Measurements from ENCODE around the gene MAOB. TPM values are rescaled to one million over a fixed set of nuclear protein-coding genes. Genes with fewer than 3 reads are reported as not detected.

Gene MAOB
- total RNA-seq, 2 donors from 2014 or later = 0.46 to 0.73 TPM

DNA sequence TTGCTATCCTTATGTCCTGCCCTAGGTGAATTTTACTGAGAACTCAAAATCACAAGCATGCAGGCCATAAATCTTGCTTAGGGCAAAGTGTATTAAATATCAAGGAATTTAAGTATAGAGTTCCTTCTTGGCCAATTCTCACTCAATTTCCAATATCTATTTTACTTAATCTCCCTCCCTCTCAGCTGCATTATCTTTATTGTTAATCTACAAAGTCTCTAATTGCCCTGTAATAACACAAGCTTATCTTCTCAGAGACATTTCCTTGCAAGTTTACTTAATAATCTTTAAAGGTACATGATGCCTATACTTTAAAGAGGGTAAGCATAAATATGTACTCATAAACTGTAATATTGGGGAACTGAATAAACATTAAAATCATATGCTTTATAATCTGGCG is 26.9 kb upstream of the MAOB start:
- DNase-seq = no peak
- H3K27ac Mint-ChIP-seq = no peak overlapping the region
- no peaks in the 10 kb centered on the region for H3K36me3 Mint-ChIP-seq (ENCODE audit: low read depth)
- H3K27me3 Mint-ChIP-seq (ENCODE audit: insufficient read depth) = peaks cover 3% of the 10 kb centered on the region
- H3K9me3 Mint-ChIP-seq = peaks cover 47% of the 10 kb centered on the region
- TF ChIP-seq, protein P1, sequence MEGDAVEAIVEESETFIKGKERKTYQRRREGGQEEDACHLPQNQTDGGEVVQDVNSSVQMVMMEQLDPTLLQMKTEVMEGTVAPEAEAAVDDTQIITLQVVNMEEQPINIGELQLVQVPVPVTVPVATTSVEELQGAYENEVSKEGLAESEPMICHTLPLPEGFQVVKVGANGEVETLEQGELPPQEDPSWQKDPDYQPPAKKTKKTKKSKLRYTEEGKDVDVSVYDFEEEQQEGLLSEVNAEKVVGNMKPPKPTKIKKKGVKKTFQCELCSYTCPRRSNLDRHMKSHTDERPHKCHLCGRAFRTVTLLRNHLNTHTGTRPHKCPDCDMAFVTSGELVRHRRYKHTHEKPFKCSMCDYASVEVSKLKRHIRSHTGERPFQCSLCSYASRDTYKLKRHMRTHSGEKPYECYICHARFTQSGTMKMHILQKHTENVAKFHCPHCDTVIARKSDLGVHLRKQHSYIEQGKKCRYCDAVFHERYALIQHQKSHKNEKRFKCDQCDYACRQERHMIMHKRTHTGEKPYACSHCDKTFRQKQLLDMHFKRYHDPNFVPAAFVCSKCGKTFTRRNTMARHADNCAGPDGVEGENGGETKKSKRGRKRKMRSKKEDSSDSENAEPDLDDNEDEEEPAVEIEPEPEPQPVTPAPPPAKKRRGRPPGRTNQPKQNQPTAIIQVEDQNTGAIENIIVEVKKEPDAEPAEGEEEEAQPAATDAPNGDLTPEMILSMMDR (conservative IDR thresholded peaks at IDR 0.05) = no peak
- Histone ChIP-seq H3K27me3 (ENCODE audit: control insufficient read depth, insufficient read depth, low read length, poor library complexity, severe bottlenecking) (no peaks in the 10 kb centered on the region), H3K27ac (ENCODE audit: low read depth, low read length) (no peak overlapping the region), H3K36me3 (ENCODE audit: control insufficient read depth, insufficient read depth, low read length) (no peaks in the 10 kb centered on the region), H3K4me3 (ENCODE audit: low read length) (no peak overlapping the region), H3K9me3 (ENCODE audit: control insufficient read depth, low read length) (no peaks in the 10 kb centered on the region), H3K9ac (ENCODE audit: extremely low read depth, low read length, poor library complexity, severe bottlenecking) (no peak overlapping the region), H3K4me1 (ENCODE audit: control insufficient read depth, insufficient read depth, low read length) (no peaks in the 10 kb centered on the region)
- WGBS, 2 experiments (ENCODE audit: insufficient coverage in 1 of 2, insufficient read length in 1 of 2) = 100% methylated on average over 1 of the region's 1 CpG; no CpG with 5 or more reads in 1 of the 2 experiments
- H3K4me1 Mint-ChIP-seq = peaks cover 4% of the 10 kb centered on the region
- H3K4me3 Mint-ChIP-seq = no peak overlapping the region

DNA sequence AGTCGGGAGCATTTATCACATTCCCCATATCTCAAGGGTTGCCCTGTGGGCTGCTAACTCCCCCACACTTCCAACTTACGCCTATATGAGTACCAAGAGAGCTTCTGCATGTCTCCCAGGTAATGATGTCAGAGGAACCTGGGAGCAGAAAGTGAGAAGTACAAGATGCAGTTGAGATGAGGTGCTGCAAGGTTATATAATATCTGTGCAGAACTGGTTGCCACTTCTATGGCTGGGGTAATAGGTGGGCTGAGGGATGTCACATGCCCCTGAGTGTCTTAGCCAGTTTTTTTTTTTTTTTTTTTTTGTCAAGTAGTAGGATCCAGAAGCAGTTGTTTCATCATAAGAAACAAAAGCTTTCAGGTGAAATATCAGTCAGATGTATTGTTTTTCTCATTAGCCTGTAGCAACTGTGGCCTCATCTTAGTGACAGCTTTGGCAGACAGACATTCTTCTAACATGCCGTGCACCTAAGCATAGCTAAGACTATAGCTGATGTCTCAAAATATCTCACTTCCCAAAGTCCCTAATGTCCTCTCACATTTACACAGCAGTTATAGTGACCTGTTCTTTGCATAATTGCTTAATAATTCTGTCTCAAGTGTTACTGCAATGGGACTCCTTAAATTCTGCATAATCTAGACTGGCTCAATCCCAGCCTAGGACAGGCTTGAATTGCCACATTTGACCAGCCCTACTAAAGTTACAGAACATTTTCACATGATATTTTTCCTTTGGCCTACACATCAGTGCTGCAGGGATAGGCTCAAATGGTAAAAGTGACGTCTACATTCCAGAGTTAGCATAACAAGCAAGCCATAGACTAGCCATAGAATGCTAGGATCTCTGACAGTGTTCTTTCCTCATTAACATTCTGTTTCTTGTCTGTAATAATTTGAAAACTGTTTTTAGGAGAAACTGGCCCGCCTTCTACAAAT is 17.9 kb upstream of the MAOB start:
- H3K4me1 Mint-ChIP-seq = peaks cover 10% of the 10 kb centered on the region
- H3K27ac Mint-ChIP-seq = no peak overlapping the region
- DNase-seq = no peak
- H3K4me1 ChIP-seq (ENCODE audit: control insufficient read depth, insufficient read depth, low read length) = peaks cover 3% of the 10 kb centered on the region
- no peak overlapping the region for H3K4me3 ChIP-seq (ENCODE audit: low read length)
- H3K27me3 ChIP-seq (ENCODE audit: control insufficient read depth, insufficient read depth, low read length, poor library complexity, severe bottlenecking) = no peaks in the 10 kb centered on the region
- no peaks in the 10 kb centered on the region for H3K36me3 Mint-ChIP-seq (ENCODE audit: low read depth)
- no peaks in the 10 kb centered on the region for H3K36me3 ChIP-seq (ENCODE audit: control insufficient read depth, insufficient read depth, low read length)
- TF ChIP-seq, protein P1 (conservative IDR thresholded peaks at IDR 0.05) = no peak
- H3K9ac ChIP-seq (ENCODE audit: extremely low read depth, low read length, poor library complexity, severe bottlenecking) = no peak overlapping the region
- no peaks in the 10 kb centered on the region for H3K9me3 ChIP-seq (ENCODE audit: control insufficient read depth, low read length)
- no peak overlapping the region for H3K4me3 Mint-ChIP-seq
- no peaks in the 10 kb centered on the region for H3K27me3 Mint-ChIP-seq (ENCODE audit: insufficient read depth)
- H3K27ac ChIP-seq (ENCODE audit: low read depth, low read length) = no peak overlapping the region
- 66 to 73% methylated on average over 2 to 5 of the region's 5 CpGs for WGBS, 2 experiments (ENCODE audit: insufficient coverage in 1 of 2, insufficient read length in 1 of 2)
- H3K9me3 Mint-ChIP-seq = peaks cover 44% of the 10 kb centered on the region

DNA sequence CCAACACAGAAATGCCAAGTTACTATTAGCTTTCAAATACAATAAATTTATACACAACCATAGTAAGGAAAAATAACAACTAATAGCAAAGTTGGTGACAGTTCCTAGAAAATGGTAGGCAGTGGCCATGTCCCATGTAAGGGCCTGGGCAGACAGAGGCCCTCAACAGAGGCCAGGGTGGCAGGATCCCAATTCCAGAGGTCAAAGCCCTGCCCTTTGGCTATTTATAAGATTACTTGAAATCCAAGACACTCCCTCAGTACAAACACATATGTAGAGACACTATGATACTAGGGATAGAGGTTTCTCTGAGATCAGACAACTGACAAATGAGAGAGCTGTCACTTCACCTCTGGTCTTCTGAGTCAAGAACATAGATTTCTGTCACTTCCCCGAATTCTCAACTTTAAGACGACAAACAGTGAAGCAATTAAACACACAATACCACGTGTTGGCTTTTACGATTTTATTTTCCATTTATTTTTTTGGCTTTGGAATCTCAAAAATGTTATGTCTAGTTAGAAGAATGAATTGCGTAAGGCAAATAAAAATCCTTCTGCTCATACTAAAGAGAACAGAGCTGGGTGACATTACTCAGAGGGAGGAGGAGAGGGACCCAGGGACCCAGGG is 16.3 kb upstream of the MAOB start:
- H3K9me3 Mint-ChIP-seq = peaks cover 32% of the 10 kb centered on the region
- Histone ChIP-seq H3K4me1 (ENCODE audit: control insufficient read depth, insufficient read depth, low read length) (peaks cover 3% of the 10 kb centered on the region), H3K9me3 (ENCODE audit: control insufficient read depth, low read length) (no peaks in the 10 kb centered on the region), H3K36me3 (ENCODE audit: control insufficient read depth, insufficient read depth, low read length) (no peaks in the 10 kb centered on the region), H3K27me3 (ENCODE audit: control insufficient read depth, insufficient read depth, low read length, poor library complexity, severe bottlenecking) (no peaks in the 10 kb centered on the region), H3K4me3 (ENCODE audit: low read length) (no peak overlapping the region), H3K27ac (ENCODE audit: low read depth, low read length) (no peak overlapping the region), H3K9ac (ENCODE audit: extremely low read depth, low read length, poor library complexity, severe bottlenecking) (no peak overlapping the region)
- TF ChIP-seq, protein P1 (conservative IDR thresholded peaks at IDR 0.05) = no peak
- no peak overlapping the region for H3K27ac Mint-ChIP-seq
- no peak overlapping the region for H3K4me3 Mint-ChIP-seq
- H3K36me3 Mint-ChIP-seq (ENCODE audit: low read depth) = no peaks in the 10 kb centered on the region
- WGBS, 2 experiments (ENCODE audit: insufficient coverage in 1 of 2, insufficient read length in 1 of 2) = 88% methylated on average over 4 of the region's 5 CpGs; no CpG with 5 or more reads in 1 of the 2 experiments
- no peak for DNase-seq
- H3K4me1 Mint-ChIP-seq = peaks cover 10% of the 10 kb centered on the region
- no peaks in the 10 kb centered on the region for H3K27me3 Mint-ChIP-seq (ENCODE audit: insufficient read depth)
